WERI-Rb-1 (cell line): Measurements from ENCODE around the gene HBD.

Source experiments
- DNase-seq: peaks from one replicate; pipeline ENCODE4 v3.0.0-alpha.2; 2020
- H3K27ac ChIP-seq: fragments of 250-450 bp; sonication (Bioruptor Pico); 2 replicates; pipeline ENCODE4 v1.5.1; 2020; ENCODE audit warnings: mild to moderate bottlenecking, moderate library complexity
- H3K27me3 ChIP-seq: fragments of 250-450 bp; sonication (Bioruptor Pico); 2 replicates; pipeline ENCODE4 v1.5.1; 2021; ENCODE audit warnings: mild to moderate bottlenecking, low read depth, moderate library complexity; ENCODE audit not compliant: insufficient read depth, severe bottlenecking
- H3K36me3 ChIP-seq: fragments of 250-450 bp; sonication (Bioruptor Pico); 2 replicates; pipeline ENCODE4 v1.5.1; 2020; ENCODE audit warnings: mild to moderate bottlenecking, moderate library complexity
- H3K4me3 ChIP-seq: 2 replicates; pipeline ENCODE4 v1.5.1; 2011; ENCODE audit warnings: low read depth, mild to moderate bottlenecking, control low read depth, low read length
- H3K9me3 ChIP-seq: fragments of 250-450 bp; sonication (Bioruptor Pico); 2 replicates; pipeline ENCODE4 v1.5.1; 2021; ENCODE audit warnings: mild to moderate bottlenecking, moderate library complexity; ENCODE audit not compliant: severe bottlenecking
- TF ChIP-seq, protein P1 (sequence below): IDR thresholded peaks from 2 replicates; pipeline ENCODE4 v1.5.1; 2011; ENCODE audit warnings: low read depth, mild to moderate bottlenecking, control low read depth, inconsistent platforms, low read length

Gene HBD

DNA sequence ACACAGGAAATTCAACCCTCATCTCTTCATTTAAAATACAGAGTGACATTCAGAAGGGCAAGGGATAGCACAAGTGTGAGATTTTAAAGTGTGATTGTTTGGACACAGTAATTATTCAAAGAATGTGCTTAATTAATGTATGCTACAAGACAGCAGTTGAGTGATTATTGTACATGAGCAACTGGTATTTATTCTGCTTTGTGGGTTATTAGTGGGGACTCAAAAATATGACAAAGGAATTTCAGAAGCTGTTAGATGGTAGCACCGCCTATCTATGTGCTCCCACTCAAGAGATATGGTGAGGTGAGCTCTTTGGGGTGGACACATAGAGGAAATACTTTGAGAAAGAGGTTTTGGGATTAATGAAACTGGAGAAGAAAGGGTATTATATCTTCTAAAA lies 5.8 kb upstream of the HBD start:
- Histone ChIP-seq H3K4me3 (no peak overlapping the region), H3K27ac (no peak overlapping the region), H3K9me3 (no peaks in the 10 kb centered on the region), H3K36me3 (no peaks in the 10 kb centered on the region), H3K27me3 (peaks cover 63% of the 10 kb centered on the region)
- DNase-seq, result no peak
- TF ChIP-seq, protein P1, sequence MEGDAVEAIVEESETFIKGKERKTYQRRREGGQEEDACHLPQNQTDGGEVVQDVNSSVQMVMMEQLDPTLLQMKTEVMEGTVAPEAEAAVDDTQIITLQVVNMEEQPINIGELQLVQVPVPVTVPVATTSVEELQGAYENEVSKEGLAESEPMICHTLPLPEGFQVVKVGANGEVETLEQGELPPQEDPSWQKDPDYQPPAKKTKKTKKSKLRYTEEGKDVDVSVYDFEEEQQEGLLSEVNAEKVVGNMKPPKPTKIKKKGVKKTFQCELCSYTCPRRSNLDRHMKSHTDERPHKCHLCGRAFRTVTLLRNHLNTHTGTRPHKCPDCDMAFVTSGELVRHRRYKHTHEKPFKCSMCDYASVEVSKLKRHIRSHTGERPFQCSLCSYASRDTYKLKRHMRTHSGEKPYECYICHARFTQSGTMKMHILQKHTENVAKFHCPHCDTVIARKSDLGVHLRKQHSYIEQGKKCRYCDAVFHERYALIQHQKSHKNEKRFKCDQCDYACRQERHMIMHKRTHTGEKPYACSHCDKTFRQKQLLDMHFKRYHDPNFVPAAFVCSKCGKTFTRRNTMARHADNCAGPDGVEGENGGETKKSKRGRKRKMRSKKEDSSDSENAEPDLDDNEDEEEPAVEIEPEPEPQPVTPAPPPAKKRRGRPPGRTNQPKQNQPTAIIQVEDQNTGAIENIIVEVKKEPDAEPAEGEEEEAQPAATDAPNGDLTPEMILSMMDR, result no peak

DNA sequence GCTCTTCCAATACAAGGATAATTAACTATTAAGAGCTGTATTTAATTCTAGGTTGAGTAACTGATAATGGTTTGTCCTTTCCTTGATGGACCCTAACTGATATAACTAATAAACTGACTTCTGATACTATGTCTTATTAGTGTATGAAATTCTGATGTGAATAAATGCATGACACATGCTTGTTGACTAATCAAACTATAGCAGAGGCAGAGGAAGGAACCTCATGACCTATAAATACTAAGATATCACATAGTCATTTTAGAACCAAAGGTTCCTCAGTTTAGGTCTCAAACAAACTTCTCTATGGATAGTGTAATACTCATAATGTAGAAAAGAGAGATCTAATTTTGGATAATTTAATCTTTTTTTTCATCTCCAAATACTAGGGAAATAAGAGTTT lies 4.8 kb upstream of the HBD start:
- Histone ChIP-seq H3K4me3 (no peak overlapping the region), H3K27ac (no peak overlapping the region), H3K36me3 (no peaks in the 10 kb centered on the region), H3K9me3 (no peaks in the 10 kb centered on the region), H3K27me3 (peaks cover 56% of the 10 kb centered on the region)
- DNase-seq, result no peak
- TF ChIP-seq, protein P1, result no peak

DNA sequence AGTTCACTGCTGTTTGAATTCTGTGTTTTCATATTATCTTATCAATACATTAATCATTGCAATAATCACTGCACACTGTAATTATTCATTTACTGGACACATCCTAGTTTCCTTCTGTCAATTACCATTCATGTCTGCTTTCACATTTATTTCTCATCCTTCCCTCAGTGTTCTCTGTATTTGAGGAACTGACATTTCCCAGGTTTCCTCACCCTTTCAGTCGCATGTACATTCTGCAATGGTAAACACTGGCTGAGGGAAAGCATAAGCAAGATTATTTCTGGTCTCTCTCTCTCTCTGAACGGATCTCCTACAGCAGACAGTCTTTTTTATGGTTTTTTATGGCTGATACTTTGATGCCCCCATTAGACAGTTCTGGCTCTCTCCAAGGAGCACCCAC lies 4.2 kb upstream of the HBD start:
- Histone ChIP-seq H3K9me3 (no peaks in the 10 kb centered on the region), H3K27me3 (peaks cover 54% of the 10 kb centered on the region), H3K4me3 (no peak overlapping the region), H3K36me3 (no peaks in the 10 kb centered on the region), H3K27ac (no peak overlapping the region)
- DNase-seq, result no peak
- TF ChIP-seq, protein P1, result no peak

DNA sequence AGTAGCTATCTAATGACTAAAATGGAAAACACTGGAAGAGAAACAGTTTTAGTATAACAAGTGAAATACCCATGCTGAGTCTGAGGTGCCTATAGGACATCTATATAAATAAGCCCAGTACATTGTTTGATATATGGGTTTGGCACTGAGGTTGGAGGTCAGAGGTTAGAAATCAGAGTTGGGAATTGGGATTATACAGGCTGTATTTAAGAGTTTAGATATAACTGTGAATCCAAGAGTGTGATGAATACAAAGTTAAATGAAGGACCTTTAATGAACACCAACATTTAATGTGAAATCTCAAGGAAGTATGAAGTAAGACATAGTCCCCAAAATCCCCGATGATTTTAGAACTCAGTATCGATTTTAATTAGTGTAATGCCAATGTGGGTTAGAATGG lies 3.1 kb upstream of the HBD start:
- Histone ChIP-seq H3K27ac (no peak overlapping the region), H3K4me3 (no peak overlapping the region), H3K36me3 (no peaks in the 10 kb centered on the region), H3K27me3 (peaks cover 50% of the 10 kb centered on the region), H3K9me3 (no peaks in the 10 kb centered on the region)
- DNase-seq, result no peak
- TF ChIP-seq, protein P1, result no peak

DNA sequence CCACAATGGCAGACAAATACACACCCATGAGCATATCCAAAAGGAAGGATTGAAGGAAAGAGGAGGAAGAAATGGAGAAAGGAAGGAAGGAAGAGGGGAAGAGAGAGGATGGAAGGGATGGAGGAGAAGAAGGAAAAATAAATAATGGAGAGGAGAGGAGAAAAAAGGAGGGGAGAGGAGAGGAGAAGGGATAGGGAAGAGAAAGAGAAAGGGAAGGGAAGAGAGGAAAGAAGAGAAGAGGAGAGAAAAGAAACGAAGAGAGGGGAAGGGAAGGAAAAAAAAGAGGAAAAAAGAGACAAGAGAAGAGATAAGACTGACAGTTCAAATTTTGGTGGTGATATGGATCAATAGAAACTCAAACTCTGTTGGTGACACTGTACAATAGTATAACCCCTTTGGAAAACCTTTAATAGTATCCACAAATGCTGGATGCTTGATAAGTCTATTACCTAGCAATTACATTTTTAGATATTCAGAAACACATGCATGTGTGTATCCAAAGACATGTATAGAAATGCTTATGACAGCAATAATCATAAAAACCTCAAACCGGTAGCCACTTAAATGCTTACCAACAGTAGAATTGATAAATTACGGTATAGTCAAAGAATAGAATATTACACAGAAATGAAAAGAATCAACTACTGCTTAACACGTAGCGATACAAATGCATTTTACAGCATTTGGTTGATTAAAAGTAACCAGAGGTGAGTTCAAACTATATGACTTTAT lies 1.2 kb upstream of the HBD start:
- no peak for DNase-seq

More for the DNA sequence above, 1.2 kb upstream of the HBD start:
- no peak overlapping the region for H3K27ac ChIP-seq
- no peak overlapping the region for H3K4me3 ChIP-seq
- H3K27me3 ChIP-seq, result peaks cover 48% of the 10 kb centered on the region
- H3K36me3 ChIP-seq, result no peaks in the 10 kb centered on the region
- H3K9me3 ChIP-seq, result no peaks in the 10 kb centered on the region
- TF ChIP-seq, protein P1, result no peak
